NB4 (cell line): ENCODE data around the gene CST6.

ENCODE experiments used
- MYC ChIP-seq: IDR thresholded peaks from 2 replicates; pipeline ENCODE4 v1.6.1; 2011; ENCODE audit warnings: low read depth, low read length
- POLR2A ChIP-seq: IDR thresholded peaks from 2 replicates; pipeline ENCODE4 v1.6.1; 2011; ENCODE audit warnings: mild to moderate bottlenecking; ENCODE audit not compliant: insufficient read length; ENCODE audit errors: extremely low read depth
- TF ChIP-seq, protein P1 (sequence below): IDR thresholded peaks from one replicate; pipeline ENCODE4 v1.5.1; 2012; ENCODE audit warnings: low read depth, low read length
- TF ChIP-seq, protein P2 (sequence below): IDR thresholded peaks from 2 replicates; pipeline ENCODE4 v1.6.1; 2011; ENCODE audit warnings: low read depth, low read length

DNA sequence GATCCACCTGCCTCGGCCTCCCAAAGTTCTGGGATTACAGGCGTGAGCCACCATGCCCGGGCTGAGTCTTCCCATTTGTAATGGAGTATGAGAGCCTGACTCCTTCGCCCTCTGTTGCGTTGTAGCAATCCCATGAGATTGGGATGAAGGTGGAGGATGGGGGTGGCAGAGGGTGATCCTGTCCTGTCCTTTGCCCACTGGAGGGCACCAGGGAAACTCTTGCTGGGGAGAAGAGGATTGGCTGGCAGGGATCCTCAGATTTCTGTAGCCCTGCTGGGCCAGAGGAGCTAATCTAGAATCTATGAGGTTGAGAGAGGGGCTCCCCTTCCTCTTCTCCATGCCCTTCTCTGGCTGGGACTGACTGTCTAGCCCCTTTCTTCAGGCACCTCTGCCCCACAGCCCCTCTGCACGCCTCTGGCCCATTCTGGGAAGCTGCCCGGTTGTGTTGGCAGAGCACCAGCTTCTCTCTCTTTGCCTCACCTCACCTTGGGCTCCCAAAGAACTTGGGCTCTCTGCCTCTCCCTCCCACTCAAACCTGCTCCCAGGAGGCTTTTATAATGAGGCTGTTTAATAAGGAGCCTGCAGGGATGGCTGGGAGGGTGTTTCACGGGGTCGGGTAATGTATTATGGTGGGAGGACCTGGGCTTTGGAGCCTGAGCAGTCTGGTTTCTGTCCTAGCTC, 24.0 kb downstream of the CST6 start:
- TF ChIP-seq, protein P1, sequence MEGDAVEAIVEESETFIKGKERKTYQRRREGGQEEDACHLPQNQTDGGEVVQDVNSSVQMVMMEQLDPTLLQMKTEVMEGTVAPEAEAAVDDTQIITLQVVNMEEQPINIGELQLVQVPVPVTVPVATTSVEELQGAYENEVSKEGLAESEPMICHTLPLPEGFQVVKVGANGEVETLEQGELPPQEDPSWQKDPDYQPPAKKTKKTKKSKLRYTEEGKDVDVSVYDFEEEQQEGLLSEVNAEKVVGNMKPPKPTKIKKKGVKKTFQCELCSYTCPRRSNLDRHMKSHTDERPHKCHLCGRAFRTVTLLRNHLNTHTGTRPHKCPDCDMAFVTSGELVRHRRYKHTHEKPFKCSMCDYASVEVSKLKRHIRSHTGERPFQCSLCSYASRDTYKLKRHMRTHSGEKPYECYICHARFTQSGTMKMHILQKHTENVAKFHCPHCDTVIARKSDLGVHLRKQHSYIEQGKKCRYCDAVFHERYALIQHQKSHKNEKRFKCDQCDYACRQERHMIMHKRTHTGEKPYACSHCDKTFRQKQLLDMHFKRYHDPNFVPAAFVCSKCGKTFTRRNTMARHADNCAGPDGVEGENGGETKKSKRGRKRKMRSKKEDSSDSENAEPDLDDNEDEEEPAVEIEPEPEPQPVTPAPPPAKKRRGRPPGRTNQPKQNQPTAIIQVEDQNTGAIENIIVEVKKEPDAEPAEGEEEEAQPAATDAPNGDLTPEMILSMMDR: no peak
- TF ChIP-seq, protein P2, sequence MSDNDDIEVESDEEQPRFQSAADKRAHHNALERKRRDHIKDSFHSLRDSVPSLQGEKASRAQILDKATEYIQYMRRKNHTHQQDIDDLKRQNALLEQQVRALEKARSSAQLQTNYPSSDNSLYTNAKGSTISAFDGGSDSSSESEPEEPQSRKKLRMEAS: no peak
- no peak for TF ChIP-seq POLR2A
- no peak for TF ChIP-seq MYC
